ENCODE measurements around the gene MAST1.
"Not testable (repeated sequence)": the region's sequence is repeated elsewhere in the genome, so short reads cannot be mapped to it uniquely, and the experiment has no call there.

MAST1 gene

DNA sequence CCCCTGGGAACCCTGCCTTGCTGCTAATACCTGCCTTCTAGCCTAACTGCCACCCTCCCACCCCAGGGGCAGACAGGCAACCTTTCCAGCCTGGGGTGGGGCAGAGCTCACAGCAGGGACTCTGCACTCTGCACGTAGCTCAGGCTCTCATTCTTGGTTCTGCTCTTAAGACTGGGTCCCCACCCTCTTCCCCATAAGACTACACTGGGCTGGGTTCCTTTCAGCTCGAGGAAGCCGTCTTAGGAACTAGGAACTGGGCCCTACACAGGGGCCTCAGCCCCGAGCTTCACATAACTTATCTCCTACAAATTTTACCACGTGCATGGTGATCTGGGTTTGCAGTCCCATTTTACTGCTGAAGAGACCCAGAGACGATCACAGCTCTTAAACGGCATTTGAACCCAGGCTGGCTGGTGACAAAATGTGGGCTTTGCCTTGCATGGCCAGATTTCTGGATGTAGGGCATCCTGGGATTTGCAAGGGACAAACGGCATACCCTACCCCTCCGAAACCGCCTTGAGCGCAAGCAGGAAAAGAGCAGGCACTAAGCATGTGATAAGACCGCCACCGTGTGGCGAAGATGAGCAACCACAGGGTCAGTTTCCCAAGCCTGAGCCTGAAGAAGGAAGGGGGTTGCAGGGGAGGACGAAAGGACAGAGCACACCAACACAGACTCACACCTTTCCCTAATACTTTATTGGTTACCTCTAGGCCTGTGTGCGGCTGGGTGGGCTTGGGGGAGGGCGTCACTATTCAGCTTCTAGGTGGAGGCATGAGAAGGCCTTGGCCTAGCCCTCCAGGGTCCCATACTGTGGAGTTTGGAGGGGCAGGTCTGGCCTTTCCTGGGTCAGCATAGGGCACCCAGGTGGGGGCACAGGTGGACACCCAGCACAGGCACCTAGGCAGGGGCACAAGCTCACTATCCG, 41.9 kb upstream of the MAST1 start:
- Histone ChIP-seq H3K4me3 (no peak overlapping the region), H3K4me1 (peaks cover 10% of the 10 kb centered on the region), H3K36me3 (replicated peaks) (peaks cover 35% of the 10 kb centered on the region), H3K27me3 (ENCODE audit: low read depth) (no peaks in the 10 kb centered on the region), H3K9me3 (no peaks in the 10 kb centered on the region; the same call in 1 of the 2 replicates)
- DNase-seq (ENCODE audit: low spot score in 2 of 2) = peak; percentile 86 to 88
- in situ Hi-C loops (cut with MboI; ENCODE audit: low sequenced_read_pairs) = no loop called here

DNA sequence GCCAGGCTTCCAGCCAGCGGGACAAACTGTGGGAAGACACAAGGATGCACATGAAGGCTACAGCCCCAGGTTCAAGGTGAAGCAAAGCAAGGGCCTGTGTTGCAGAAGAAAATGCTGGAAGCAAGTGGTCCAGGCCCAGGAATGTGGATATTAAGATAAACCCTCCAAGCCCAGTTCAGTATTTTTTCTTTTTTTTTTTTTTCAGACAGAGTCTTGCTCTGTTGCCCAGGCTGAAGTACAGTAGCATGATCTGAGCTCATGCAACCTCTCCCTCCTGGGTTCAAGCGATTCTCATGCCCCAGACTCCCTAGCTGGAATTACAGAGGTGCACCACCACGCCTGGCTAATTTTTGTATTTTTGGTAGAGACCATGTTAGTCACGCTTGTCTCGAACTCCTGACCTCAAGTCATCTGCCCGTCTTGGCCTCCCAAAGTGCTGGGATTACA, 41.2 kb upstream of the MAST1 start:
- in situ Hi-C loops (cut with MboI; ENCODE audit: low sequenced_read_pairs) = no loop called here
- no peak for DNase-seq (ENCODE audit: low spot score in 2 of 2)
- H3K4me1 ChIP-seq = peaks cover 11% of the 10 kb centered on the region
- H3K9me3 ChIP-seq = no peaks in the 10 kb centered on the region; the same call in 1 of the 2 replicates
- no peak overlapping the region for H3K4me3 ChIP-seq
- no peaks in the 10 kb centered on the region for H3K27me3 ChIP-seq (ENCODE audit: low read depth)
- peaks cover 37% of the 10 kb centered on the region for H3K36me3 ChIP-seq (replicated peaks)

DNA sequence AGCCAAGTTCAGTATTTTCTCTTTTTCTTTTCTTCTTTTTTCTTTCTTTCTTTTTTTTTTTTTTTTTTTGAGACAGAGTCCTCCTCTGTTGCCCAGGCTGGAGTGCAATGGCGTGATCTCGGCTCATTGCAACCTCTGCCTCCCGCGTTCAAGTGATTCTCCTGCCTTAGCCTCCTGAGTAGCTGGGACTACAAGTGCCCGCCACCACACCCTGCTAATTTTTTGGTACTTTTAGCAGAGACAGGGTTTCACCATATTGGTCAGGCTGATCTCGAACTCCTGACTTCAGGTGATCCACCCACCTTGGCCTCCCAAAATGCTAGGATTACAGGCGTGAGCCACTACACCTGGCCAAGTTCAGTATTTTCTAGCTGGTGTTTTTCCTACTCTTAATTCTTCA, 40.7 kb upstream of the MAST1 start:
- in situ Hi-C loops (cut with MboI; ENCODE audit: low sequenced_read_pairs); H3K9me3 ChIP-seq; H3K4me3 ChIP-seq; H3K27me3 ChIP-seq (ENCODE audit: low read depth); DNase-seq (ENCODE audit: low spot score in 2 of 2): not testable (repeated sequence)
- Histone ChIP-seq H3K36me3 (replicated peaks) (peaks cover 37% of the 10 kb centered on the region), H3K4me1 (peaks cover 15% of the 10 kb centered on the region)

DNA sequence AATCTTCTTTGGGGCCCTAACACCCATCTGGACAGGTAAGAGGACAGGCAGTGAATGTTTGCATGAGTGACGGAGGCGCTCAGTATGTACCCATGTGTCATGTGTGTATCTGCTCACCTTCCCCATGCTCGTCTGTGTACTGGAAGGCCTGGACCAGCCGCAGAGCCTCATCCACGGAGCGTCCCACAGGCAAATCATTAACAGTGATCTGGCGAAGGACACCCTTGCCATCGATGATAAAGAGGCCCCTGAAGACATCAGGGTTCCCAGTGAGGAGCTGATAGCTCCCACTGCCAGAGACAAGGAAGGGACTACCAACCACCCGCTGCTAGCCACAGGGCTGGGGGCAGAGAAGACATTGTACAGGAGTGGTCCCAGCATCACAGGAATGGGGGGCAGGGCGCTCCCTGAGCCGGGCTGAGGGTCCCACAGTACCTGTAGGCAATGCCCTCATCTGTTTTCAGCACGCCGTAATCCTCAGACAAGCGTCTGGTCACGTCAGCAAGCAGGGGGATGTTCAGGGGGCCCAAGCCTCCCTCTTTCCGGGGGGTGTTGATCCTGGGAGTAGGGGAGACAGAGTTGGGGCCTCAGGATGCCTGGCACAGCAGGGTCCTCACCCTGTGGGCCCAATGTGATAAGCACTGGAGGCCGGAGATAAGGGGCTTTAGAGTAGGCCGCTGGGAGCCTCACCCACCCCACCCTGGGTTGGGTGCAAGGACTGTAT, 38.4 kb upstream of the MAST1 start:
- Histone ChIP-seq H3K36me3 (replicated peaks) (peaks cover 37% of the 10 kb centered on the region), H3K27me3 (ENCODE audit: low read depth) (no peaks in the 10 kb centered on the region), H3K4me1 (peaks cover 12% of the 10 kb centered on the region), H3K9me3 (no peaks in the 10 kb centered on the region; the same call in 1 of the 2 replicates), H3K4me3 (peak overlapping the region; percentile 98)
- no peak for DNase-seq (ENCODE audit: low spot score in 2 of 2)
- in situ Hi-C loops (cut with MboI; ENCODE audit: low sequenced_read_pairs) = no loop called here

DNA sequence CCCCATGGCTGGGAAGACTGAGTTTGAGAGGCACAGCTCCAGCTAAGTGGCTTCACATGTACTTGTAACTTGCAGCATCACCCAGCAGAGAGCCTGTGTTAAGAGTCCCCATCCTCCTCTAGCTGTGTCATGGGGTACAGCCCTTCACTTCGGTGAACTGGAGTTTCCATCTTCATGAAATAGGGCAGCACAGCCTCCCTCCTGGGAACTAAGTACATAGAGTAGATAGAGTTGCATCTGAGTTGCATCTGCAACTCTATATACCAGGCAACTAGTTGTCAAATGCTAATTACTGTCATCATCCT, 37.9 kb upstream of the MAST1 start:
- in situ Hi-C loops (cut with MboI; ENCODE audit: low sequenced_read_pairs) = no loop called here
- H3K9me3 ChIP-seq = no peaks in the 10 kb centered on the region; the same call in 1 of the 2 replicates

DNA sequence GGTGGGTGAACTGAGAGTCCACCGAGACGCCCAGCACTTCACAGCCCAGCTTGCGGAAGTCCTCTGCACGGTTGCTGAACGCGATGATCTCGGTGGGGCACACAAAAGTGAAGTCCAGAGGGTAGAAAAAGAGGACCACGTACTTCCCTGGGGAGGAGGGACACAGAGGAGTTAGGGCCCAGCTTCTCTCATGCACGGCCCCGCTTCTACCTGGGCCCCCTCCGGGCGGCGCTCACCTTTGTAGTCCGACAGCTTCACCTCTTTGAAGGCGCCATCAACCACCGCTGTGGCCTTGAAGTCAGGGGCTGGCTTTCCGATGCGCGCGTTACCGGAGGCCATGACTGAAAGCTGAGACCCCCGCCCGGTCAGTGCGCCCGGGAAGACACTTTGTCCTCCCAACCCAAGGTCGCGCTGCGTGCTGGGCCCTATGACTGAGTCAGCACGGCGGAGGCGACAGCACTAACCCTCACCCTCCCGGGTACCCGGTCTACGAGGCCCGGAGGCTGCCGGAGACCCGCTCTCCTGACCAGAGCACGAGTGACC, 37.3 kb upstream of the MAST1 start:
- H3K9me3 ChIP-seq = no peaks in the 10 kb centered on the region; the same call in 1 of the 2 replicates
- peak overlapping the region; percentile 98 for H3K4me3 ChIP-seq
- peaks cover 37% of the 10 kb centered on the region for H3K36me3 ChIP-seq (replicated peaks)
- in situ Hi-C loops (cut with MboI; ENCODE audit: low sequenced_read_pairs) = no loop called here
- H3K4me1 ChIP-seq = peaks cover 13% of the 10 kb centered on the region
- no peaks in the 10 kb centered on the region for H3K27me3 ChIP-seq (ENCODE audit: low read depth)
- DNase-seq (ENCODE audit: low spot score in 2 of 2) = peak in 1 of 2 experiments; percentile 44

More for the DNA sequence above, 37.9 kb upstream of the MAST1 start:
- DNase-seq (ENCODE audit: low spot score in 2 of 2) = no peak
- H3K27me3 ChIP-seq (ENCODE audit: low read depth) = no peaks in the 10 kb centered on the region
- H3K4me3 ChIP-seq = peak overlapping the region; percentile 98
- H3K36me3 ChIP-seq (replicated peaks) = peaks cover 37% of the 10 kb centered on the region
- peaks cover 12% of the 10 kb centered on the region for H3K4me1 ChIP-seq

DNA sequence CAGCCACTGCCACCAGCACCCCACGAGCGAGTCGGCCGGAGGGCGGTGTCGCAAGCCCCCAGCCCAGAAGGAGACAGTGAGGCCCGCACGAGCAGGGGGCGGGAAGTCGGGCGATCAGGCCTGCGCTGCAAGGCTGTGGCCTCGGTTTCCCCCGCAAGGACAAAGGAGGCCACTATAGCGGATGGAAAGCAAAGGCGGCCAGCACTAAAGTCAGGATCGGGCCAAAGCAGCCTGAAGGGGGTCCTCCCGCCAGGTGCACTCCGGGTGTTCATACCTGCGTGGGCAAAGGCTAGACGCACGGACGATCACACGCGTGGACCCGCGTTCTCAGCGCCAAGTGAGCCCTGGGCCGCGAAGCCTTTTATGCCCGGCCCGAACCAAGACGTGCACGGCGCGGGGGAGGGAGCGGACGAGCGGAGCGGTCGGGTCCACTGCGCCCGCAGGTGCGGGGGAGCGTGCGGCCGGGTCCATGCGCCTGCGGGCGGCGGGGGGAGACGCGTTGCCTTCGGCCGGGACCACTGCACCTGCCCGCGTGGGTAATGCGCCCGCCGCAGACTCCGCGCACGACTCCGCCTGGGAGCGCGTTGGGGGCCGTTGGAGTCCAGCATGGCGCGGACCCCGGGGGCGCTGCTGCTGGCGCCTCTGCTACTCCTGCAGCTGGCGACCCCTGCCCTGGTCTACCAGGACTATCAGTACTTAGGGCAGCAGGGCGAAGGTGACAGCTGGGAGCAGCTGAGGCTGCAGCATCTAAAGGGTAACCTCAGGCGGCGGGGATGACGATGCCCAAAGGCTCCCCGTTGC, 36.6 kb upstream of the MAST1 start, which contains the start of the genes PRDX2 and THSD8:
Gene PRDX2, minus strand, starts transcription at position 335 of the 801 bp plus-strand sequence. CDS start 539 bp downstream, outside the sequence.
Gene THSD8, plus strand, starts transcription at position 604 of the 801 bp plus-strand sequence. Its CDS starts 3 bp downstream, at position 607.
- peak; percentile 77 to 92 for DNase-seq (ENCODE audit: low spot score in 2 of 2)
- Histone ChIP-seq H3K9me3 (no peaks in the 10 kb centered on the region; the same call in 1 of the 2 replicates), H3K4me1 (peaks cover 14% of the 10 kb centered on the region), H3K4me3 (peak within 1 kb of the TSS; percentile 98), H3K36me3 (replicated peaks) (peaks cover 34% of the 10 kb centered on the region), H3K27me3 (ENCODE audit: low read depth) (no peaks in the 10 kb centered on the region)
- in situ Hi-C loops (cut with MboI; ENCODE audit: low sequenced_read_pairs) = no loop called here

DNA sequence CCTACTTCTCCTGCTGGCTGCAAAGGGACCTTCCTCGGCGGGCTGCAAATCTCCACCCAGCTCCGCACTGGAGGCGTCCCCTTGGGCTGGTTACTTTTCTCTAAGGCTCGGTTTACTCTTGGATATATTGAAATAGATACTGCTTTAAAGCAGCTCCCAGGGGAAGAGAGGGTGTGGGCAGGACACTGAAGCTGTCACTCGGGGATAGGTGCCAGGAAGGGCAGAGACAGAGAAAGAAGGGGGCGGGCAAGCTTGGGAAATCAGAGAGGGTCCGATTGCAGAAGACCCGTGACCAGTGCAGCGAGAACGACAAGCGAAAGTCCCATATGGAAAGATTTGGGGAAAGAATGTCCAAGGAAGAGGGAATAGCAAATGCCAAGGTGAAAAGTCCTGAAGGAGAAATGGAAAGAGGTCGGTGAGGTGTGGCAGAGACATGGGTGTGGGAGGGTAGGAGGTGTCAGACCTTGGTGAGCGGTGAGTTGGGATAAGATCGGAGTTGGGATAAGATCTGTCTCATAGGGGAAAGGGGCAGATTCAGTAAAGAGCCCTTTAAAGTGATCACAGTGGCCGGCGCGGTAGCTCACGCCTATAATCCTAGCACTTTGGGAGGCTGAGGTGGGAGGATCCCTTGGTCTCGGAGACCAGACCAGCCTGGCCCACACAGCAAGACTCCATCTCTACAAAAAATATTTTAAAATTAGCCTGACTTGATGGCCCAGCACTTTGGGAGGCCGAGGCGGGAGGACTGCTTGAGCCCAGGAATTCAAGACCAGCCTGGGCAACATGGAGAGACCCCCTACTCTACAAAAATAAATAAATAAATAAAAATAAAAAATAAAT, 35.8 kb upstream of the MAST1 start:
- in situ Hi-C loops (cut with MboI; ENCODE audit: low sequenced_read_pairs) = no loop called here
- DNase-seq (ENCODE audit: low spot score in 2 of 2) = no peak
- H3K27me3 ChIP-seq (ENCODE audit: low read depth) = no peaks in the 10 kb centered on the region
- peak overlapping the region; percentile 98 for H3K4me3 ChIP-seq
- H3K36me3 ChIP-seq (replicated peaks) = peaks cover 31% of the 10 kb centered on the region
- H3K4me1 ChIP-seq = peaks cover 18% of the 10 kb centered on the region
- no peaks in the 10 kb centered on the region for H3K9me3 ChIP-seq

DNA sequence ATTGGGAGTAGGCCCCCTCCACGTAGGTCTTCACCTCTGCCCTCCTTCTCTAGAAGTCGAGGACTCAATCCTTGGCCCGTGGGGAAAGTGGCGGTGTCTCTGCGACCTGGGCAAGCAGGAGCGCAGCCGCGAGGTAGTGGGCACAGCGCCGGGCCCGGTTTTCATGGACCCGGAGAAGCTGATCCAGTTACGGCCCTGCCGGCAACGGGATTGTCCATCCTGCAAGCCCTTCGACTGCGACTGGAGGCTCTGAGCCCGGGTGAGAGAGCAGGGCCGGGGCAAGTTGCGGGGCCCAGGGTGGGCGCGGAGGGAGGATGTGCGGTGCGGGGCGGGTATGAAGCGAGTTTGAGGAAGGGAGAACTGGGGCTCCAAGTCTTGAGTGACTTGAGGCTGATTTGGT, 34.3 kb upstream of the MAST1 start:
- H3K36me3 ChIP-seq (replicated peaks) = peaks cover 36% of the 10 kb centered on the region
- no peak overlapping the region for H3K4me3 ChIP-seq
- in situ Hi-C loops (cut with MboI; ENCODE audit: low sequenced_read_pairs) = no loop called here
- no peak for DNase-seq (ENCODE audit: low spot score in 2 of 2)
- no peaks in the 10 kb centered on the region for H3K27me3 ChIP-seq (ENCODE audit: low read depth)
- H3K4me1 ChIP-seq = peaks cover 18% of the 10 kb centered on the region
- H3K9me3 ChIP-seq = no peaks in the 10 kb centered on the region

DNA sequence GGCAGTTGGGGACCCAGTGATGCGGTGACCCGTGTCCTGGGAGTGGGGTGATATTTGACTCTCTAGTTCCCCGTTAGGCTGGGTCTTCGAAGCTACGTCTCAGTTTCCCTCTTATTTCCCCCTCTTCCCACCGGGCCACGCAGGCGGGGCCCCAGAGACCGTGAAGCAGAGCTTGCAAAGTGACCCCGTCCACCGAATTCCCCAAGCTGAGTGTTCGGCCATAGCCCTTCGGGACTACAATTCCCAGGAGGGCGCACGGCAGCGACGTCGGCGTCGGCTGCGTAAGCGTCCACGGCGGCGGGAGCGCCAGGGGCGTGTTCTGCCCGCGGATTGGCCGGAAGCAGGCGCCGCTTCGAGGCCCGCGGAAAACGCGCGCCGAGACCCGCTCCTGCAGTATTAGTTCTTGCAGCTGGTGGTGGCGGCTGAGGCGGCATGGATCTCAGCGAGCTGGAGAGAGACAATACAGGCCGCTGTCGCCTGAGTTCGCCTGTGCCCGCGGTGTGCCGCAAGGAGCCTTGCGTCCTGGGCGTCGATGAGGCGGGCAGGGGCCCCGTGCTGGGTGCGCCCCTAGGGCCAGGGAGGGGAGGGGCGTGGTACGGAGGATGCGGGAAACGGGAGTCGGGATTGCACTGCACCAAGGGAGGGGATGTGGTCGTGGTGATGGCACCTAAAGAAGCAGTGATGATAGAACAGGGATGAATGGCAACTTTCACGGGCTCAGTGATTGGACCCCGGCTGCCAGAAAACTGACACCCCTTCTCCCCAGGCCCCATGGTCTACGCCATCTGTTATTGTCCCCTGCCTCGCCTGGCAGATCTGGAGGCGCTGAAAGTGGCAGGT, 31.9 kb upstream of the MAST1 start, which contains the start of gene RNASEH2A:
Gene RNASEH2A, plus strand, starts transcription at position 343 of the 840 bp plus-strand sequence. Its CDS starts 90 bp downstream, at position 433.
- peaks cover 25% of the 10 kb centered on the region for H3K36me3 ChIP-seq (replicated peaks)
- in situ Hi-C loops (cut with MboI; ENCODE audit: low sequenced_read_pairs) = no loop called here
- no peaks in the 10 kb centered on the region for H3K9me3 ChIP-seq
- H3K27me3 ChIP-seq (ENCODE audit: low read depth) = no peaks in the 10 kb centered on the region
- peaks cover 12% of the 10 kb centered on the region for H3K4me1 ChIP-seq
- H3K4me3 ChIP-seq = peak within 1 kb of the TSS; percentile 59
- DNase-seq (ENCODE audit: low spot score in 2 of 2) = peak; percentile 92 to 94

DNA sequence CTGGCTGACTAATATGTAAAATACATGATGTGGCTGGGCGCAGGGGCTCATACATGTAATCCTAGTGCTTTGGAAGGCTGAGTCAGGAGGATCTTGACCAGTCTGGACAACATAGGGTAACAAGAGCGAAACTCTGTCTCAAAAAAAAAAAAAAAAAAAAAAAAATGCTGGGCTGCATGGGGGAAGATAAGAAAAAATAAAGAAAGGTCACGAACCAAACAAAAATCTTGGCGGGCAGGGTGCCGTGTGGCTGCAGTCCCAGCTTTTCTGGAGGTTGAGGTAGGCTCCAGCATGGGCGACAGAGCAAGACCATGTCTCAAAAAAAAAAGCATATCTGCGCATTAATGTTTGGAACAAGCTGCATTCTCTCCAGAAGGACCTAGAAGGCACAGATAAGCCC, 23.2 kb upstream of the MAST1 start:
- peaks cover 37% of the 10 kb centered on the region for H3K36me3 ChIP-seq (replicated peaks)
- no peaks in the 10 kb centered on the region for H3K27me3 ChIP-seq (ENCODE audit: low read depth)
- no peak overlapping the region for H3K4me3 ChIP-seq
- no peaks in the 10 kb centered on the region for H3K4me1 ChIP-seq
- DNase-seq (ENCODE audit: low spot score in 2 of 2) = no peak
- in situ Hi-C loops (cut with MboI; ENCODE audit: low sequenced_read_pairs) = no loop called here
- no peaks in the 10 kb centered on the region for H3K9me3 ChIP-seq

DNA sequence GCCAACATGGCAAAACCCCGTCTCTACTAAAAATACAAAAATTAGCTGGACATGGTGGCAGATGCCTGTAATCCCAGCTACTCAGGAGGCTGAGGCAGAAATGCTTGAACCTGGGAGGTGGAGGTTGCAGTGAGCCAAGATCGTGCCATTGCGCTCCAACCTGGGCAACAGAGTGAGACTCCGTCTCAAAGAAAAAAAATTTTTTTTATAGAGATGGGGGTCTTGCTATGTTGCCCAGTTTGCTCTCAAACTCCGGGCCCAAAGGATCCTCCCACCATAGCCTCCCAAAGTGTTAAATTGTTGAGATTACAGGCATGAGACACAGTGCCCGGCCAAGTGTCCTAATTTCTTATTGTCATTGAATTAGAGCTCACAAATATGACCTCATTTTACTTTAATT, 21.1 kb upstream of the MAST1 start:
- in situ Hi-C loops (cut with MboI; ENCODE audit: low sequenced_read_pairs); H3K9me3 ChIP-seq; DNase-seq (ENCODE audit: low spot score in 2 of 2); H3K4me3 ChIP-seq; H3K27me3 ChIP-seq (ENCODE audit: low read depth); H3K4me1 ChIP-seq: not testable (repeated sequence)
- peaks cover 25% of the 10 kb centered on the region for H3K36me3 ChIP-seq (replicated peaks)

Measured in HAP-1 (cell line).